Motor neuron (in vitro differentiated cells): Measurements from ENCODE around the gene RND1. TPM values are rescaled to one million over a fixed set of nuclear protein-coding genes. Genes with fewer than 3 reads are reported as not detected.
"Not testable (repeated sequence)": the region's sequence is repeated elsewhere in the genome, so short reads cannot be mapped to it uniquely, and the experiment has no call there.

Experiments
- ATAC-seq, 8 experiments: fragments of 200-7000 bp; cut with Tn5 transposase; replicated peaks in 6 of 8; 2 replicates each; pipeline ENCODE4 v1.8.0; 2021; ENCODE audit warnings: mild to moderate bottlenecking in 8 of 8, moderate library complexity in 8 of 8
- H3K27ac ChIP-seq, 2 donors: fragments of 250-450 bp; sonication (Bioruptor Pico); 2 replicates each; pipeline ENCODE4 v1.9.0; 2021; ENCODE audit warnings: antibody characterized with exemption in 2 of 2, mild to moderate bottlenecking in 2 of 2, moderate library complexity in 1 of 2
- H3K4me1 ChIP-seq, 2 donors: fragments of 250-450 bp; sonication (Bioruptor Pico); replicated peaks in 1 of 2; 2 replicates each; pipeline ENCODE4 v1.6.1; 2021; ENCODE audit warnings: antibody characterized with exemption in 2 of 2, mild to moderate bottlenecking in 2 of 2, moderate library complexity in 1 of 2
- H3K4me3 ChIP-seq, 5 donors: fragments of 250-450 bp; sonication (Bioruptor Pico); 2 replicates each; pipeline ENCODE4 v1.9.0; 2021; ENCODE audit warnings: antibody characterized with exemption in 5 of 5, mild to moderate bottlenecking in 5 of 5, moderate library complexity in 4 of 5
- WGBS, 10 experiments: fragments of 450-650 bp; shearing (Covaris generic); methylation state at CpG; one replicate each; pipeline ENCODE4 v1.0.0; 2022; 5-methylcytosine and 5-hydroxymethylcytosine counted together
- in situ Hi-C, 9 experiments: fragments of 400-800 bp; cut with MboI; loops; one replicate each; pipeline ENCODE4 v1.15.0; 2021; ENCODE audit warnings: low sequenced_read_pairs in 9 of 9, low pct_unique_long_range_greater_than_20kb in 2 of 9; ENCODE audit not compliant: unreplicated experiment in 9 of 9
- total RNA-seq, 8 experiments: library from RNA; unstranded; fragments of 300-600 nt; gene quantifications; 2 replicates each; pipeline versions ENCODE4 v1.2.3 to v1.2.4, GENCODE V29; 2022

RND1 gene
- total RNA-seq, 8 experiments from 2014 or later = 1.1 to 12.3 (median 5.7) TPM

GRCh38 chr12:48882972-48883304, 17.3 kb upstream of the RND1 start:
- peaks cover 24 to 25% of the 10 kb centered on the region in 2 donors for H3K4me1 ChIP-seq
- 60 to 100% (median 83%) methylated on average over 1 of the region's 3 CpGs; no CpG with 5 or more reads in 6 of the 10 experiments for WGBS, 10 experiments
- peak in 3 of 8 experiments; percentile 29 to 51 (median 43) for ATAC-seq
- H3K27ac ChIP-seq = no peak overlapping the region
- in situ Hi-C loops = no loop called here
- H3K4me3 ChIP-seq = no peak overlapping the region

GRCh38 chr12:48882315-48882687, 16.6 kb upstream of the RND1 start:
- peak in 7 of 8 experiments; percentile 21 to 64 (median 36) for ATAC-seq
- Histone ChIP-seq H3K4me3 (no peak overlapping the region), H3K27ac (no peak overlapping the region)

GRCh38 chr12:48881686-48882314, 16.1 kb upstream of the RND1 start:
- ATAC-seq = peak in 7 of 8 experiments; percentile 19 to 35 (median 30)
- Histone ChIP-seq H3K4me3 (no peak overlapping the region), H3K27ac (no peak overlapping the region), H3K4me1 (peaks cover 24 to 25% of the 10 kb centered on the region in 2 donors)
- in situ Hi-C loops = no loop called here
- WGBS, 10 experiments = 6 to 73% (median 36%) methylated on average over 2 to 9 of the region's 9 CpGs

More at GRCh38 chr12:48882315-48882687, 16.6 kb upstream of the RND1 start:
- 5 to 37% (median 25%) methylated on average over 3 to 10 of the region's 10 CpGs; no CpG with 5 or more reads in 3 of the 10 experiments for WGBS, 10 experiments
- H3K4me1 ChIP-seq = peaks cover 24 to 25% of the 10 kb centered on the region in 2 donors
- in situ Hi-C loops = no loop called here

GRCh38 chr12:48880647-48881046, 15.0 kb upstream of the RND1 start:
- Histone ChIP-seq H3K4me1 (peaks cover 24 to 25% of the 10 kb centered on the region in 2 donors), H3K27ac (no peak overlapping the region), H3K4me3 (no peak overlapping the region)
- WGBS, 10 experiments = 25 to 96% (median 71%) methylated on average over 1 to 9 of the region's 9 CpGs; no CpG with 5 or more reads in 2 of the 10 experiments
- ATAC-seq = no peak
- in situ Hi-C loops = no loop called here

- H3K4me3 ChIP-seq = no peak overlapping the region
- no peak overlapping the region for H3K27ac ChIP-seq
- in situ Hi-C loops = no loop called here
- WGBS, 10 experiments = 40 to 100% (median 100%) methylated on average over 1 to 2 of the region's 2 CpGs; no CpG with 5 or more reads in 4 of the 10 experiments
- ATAC-seq = no peak
- H3K4me1 ChIP-seq = peaks cover 18% of the 10 kb centered on the region in 2 donors
Observed at GRCh38 chr12:48878548-48878947, 12.9 kb upstream of the RND1 start.

- peaks cover 0 to 7% of the 10 kb centered on the region in 2 donors for H3K4me1 ChIP-seq
- H3K4me3 ChIP-seq = no peak overlapping the region
- no peak overlapping the region for H3K27ac ChIP-seq
- peak in 1 of 8 experiments; percentile 70 for ATAC-seq
- 75 to 100% (median 89%) methylated on average over 1 to 4 of the region's 4 CpGs; no CpG with 5 or more reads in 5 of the 10 experiments for WGBS, 10 experiments
- in situ Hi-C loops = no loop called here
Observed at GRCh38 chr12:48875944-48876515, 10.4 kb upstream of the RND1 start.

GRCh38 chr12:48873534-48873933, 7.9 kb upstream of the RND1 start:
- ATAC-seq, H3K4me3 ChIP-seq, H3K4me1 ChIP-seq, H3K27ac ChIP-seq, in situ Hi-C loops: not testable (repeated sequence)
- WGBS, 10 experiments = 41 to 100% (median 86%) methylated on average over 2 to 8 of the region's 8 CpGs; no CpG with 5 or more reads in 1 of the 10 experiments

GRCh38 chr12:48873096-48873495, 7.4 kb upstream of the RND1 start:
- WGBS, 10 experiments = 33 to 96% (median 68%) methylated on average over 1 to 4 of the region's 4 CpGs
- in situ Hi-C loops = no loop called here
- peak in 1 of 8 experiments; percentile 21 for ATAC-seq

GRCh38 chr12:48869191-48869590, 3.5 kb upstream of the RND1 start:
- no peak for ATAC-seq
- no peak overlapping the region for H3K27ac ChIP-seq
- no peak overlapping the region for H3K4me3 ChIP-seq
- peaks cover 8 to 17% of the 10 kb centered on the region in 2 donors for H3K4me1 ChIP-seq
- WGBS, 10 experiments = 0 to 100% (median 84%) methylated on average over 1 to 2 of the region's 2 CpGs; no CpG with 5 or more reads in 4 of the 10 experiments
- in situ Hi-C loops = no loop called here

More at GRCh38 chr12:48873096-48873495, 7.4 kb upstream of the RND1 start:
- no peak overlapping the region for H3K27ac ChIP-seq
- no peak overlapping the region for H3K4me3 ChIP-seq
- peaks cover 0 to 7% of the 10 kb centered on the region in 2 donors for H3K4me1 ChIP-seq

GRCh38 chr12:48868451-48868850, 2.8 kb upstream of the RND1 start:
- no peak for ATAC-seq
- Histone ChIP-seq H3K4me1 (peaks cover 15 to 25% of the 10 kb centered on the region in 2 donors), H3K27ac (no peak overlapping the region), H3K4me3 (no peak overlapping the region)
- in situ Hi-C loops = no loop called here
- WGBS, 10 experiments = 29 to 92% (median 67%) methylated on average over 1 to 2 of the region's 2 CpGs; no CpG with 5 or more reads in 3 of the 10 experiments

GRCh38 chr12:48866052-48866711, 512 bp upstream of the RND1 start:
- ATAC-seq = peak; percentile 17 to 65 (median 36)
- in situ Hi-C loops = no loop called here
- Histone ChIP-seq H3K4me1 (peaks cover 25 to 30% of the 10 kb centered on the region in 2 donors), H3K27ac (no peak overlapping the region), H3K4me3 (peak overlapping the region; percentile 48 to 57 (median 50))
- WGBS, 10 experiments = 8 to 100% (median 48%) methylated on average over 1 to 3 of the region's 6 CpGs; no CpG with 5 or more reads in 2 of the 10 experiments

GRCh38 chr12:48863291-48863690, 2.4 kb downstream of the RND1 start:
- Histone ChIP-seq H3K27ac (no peak overlapping the region), H3K4me1 (peaks cover 25 to 30% of the 10 kb centered on the region in 2 donors), H3K4me3 (no peak overlapping the region)
- in situ Hi-C loops = no loop called here
- no peak for ATAC-seq
- 0 to 43% (median 27%) methylated on average over 1 to 2 of the region's 4 CpGs; no CpG with 5 or more reads in 7 of the 10 experiments for WGBS, 10 experiments

- 0 to 50% (median 26%) methylated on average over 1 to 3 of the region's 5 CpGs; no CpG with 5 or more reads in 3 of the 10 experiments for WGBS, 10 experiments
- in situ Hi-C loops = no loop called here
- Histone ChIP-seq H3K4me1 (peaks cover 25 to 30% of the 10 kb centered on the region in 2 donors), H3K4me3 (no peak overlapping the region), H3K27ac (no peak overlapping the region)
- ATAC-seq = no peak
Observed at GRCh38 chr12:48862760-48863159, 2.9 kb downstream of the RND1 start.
